Measurements from ENCODE around the gene PHTF2.

PHTF2 gene

DNA sequence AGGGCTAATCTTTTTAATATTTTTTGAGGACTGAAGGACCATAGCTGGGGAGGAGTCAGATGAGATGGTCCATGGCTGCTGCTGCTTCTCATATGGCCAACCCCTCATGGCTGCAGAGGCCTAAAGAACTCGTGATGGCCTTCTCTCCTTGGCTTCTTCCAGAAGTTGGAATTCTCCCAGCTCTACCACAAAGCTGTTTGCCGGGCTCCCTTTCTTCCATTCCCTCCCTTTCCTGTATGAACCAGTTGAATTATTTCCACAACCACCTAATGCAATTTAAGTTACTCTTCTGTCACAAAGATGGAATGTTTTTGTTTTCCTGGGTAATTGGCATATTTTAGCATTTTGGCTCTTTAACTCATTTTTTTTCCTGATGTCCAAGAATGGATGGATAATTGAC lies 80.7 kb downstream of the PHTF2 start:
- TF ChIP-seq, protein P1, sequence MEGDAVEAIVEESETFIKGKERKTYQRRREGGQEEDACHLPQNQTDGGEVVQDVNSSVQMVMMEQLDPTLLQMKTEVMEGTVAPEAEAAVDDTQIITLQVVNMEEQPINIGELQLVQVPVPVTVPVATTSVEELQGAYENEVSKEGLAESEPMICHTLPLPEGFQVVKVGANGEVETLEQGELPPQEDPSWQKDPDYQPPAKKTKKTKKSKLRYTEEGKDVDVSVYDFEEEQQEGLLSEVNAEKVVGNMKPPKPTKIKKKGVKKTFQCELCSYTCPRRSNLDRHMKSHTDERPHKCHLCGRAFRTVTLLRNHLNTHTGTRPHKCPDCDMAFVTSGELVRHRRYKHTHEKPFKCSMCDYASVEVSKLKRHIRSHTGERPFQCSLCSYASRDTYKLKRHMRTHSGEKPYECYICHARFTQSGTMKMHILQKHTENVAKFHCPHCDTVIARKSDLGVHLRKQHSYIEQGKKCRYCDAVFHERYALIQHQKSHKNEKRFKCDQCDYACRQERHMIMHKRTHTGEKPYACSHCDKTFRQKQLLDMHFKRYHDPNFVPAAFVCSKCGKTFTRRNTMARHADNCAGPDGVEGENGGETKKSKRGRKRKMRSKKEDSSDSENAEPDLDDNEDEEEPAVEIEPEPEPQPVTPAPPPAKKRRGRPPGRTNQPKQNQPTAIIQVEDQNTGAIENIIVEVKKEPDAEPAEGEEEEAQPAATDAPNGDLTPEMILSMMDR (IDR thresholded peaks at IDR 0.05; ENCODE audit: extremely low read depth, missing control alignments) = no peak
- DNase-seq (ENCODE audit: low spot score) = no peak

DNA sequence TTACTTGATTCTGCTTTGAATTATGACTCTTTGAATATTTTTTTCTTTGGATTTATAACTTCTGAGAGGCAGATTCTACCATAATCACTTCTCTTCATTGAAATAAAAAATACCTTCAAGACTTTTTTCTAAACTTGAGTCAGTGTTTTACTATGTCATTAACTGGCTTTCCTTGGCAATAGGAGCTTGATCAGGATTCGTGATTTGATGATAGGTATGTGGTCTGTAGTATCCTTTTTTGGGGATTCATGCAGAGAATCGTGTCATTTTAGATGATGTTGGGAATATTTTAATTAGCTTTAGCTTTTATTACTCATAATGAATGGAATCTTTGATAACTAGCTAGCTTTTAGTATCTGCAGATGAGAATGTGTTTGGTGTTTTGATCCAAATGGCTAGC lies 83.3 kb downstream of the PHTF2 start:
- DNase-seq (ENCODE audit: low spot score) = no peak
- TF ChIP-seq, protein P1 (IDR thresholded peaks at IDR 0.05; ENCODE audit: extremely low read depth, missing control alignments) = no peak

DNA sequence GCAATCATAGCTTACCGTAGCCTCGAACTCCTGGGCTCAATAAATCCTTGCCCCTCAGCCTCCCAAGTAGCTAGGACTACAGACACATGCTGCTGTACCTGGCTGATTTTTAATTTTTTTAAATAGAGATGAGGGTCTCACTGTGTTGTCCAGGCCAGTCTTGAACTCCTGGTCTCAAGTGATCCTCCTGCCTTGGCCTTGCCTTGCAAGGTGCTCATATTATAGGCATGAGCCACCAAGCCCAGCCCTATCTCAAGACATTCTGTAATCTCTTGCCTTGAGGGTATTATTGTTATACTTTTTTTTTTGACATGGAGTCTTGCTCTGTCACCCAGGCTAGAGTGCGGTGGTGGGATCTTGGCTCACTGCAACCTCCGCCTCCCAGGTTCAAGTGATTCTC lies 86.6 kb downstream of the PHTF2 start:
- TF ChIP-seq, protein P1 (IDR thresholded peaks at IDR 0.05; ENCODE audit: extremely low read depth, missing control alignments) = no peak
- DNase-seq (ENCODE audit: low spot score) = no peak

DNA sequence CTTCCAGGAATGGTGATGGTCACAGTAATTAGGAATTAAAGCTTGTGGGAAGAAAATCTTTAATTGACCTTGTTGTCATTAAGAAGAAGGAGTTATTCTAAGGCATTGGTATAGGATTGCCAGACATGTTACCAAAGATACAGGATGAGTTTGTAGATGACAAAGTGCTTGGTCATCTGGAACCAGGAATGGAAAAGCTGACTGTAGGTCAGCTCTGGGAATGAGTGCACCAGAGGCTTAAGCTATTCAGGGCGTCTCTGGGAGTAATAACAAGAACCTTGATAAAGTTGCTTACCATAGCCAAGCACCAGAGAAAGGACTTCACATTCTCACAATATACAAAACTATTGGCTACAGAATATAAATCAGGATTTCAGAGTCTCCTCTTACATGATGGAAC lies 89.0 kb downstream of the PHTF2 start:
- TF ChIP-seq, protein P1 (IDR thresholded peaks at IDR 0.05; ENCODE audit: extremely low read depth, missing control alignments) = no peak
- no peak for DNase-seq (ENCODE audit: low spot score)

DNA sequence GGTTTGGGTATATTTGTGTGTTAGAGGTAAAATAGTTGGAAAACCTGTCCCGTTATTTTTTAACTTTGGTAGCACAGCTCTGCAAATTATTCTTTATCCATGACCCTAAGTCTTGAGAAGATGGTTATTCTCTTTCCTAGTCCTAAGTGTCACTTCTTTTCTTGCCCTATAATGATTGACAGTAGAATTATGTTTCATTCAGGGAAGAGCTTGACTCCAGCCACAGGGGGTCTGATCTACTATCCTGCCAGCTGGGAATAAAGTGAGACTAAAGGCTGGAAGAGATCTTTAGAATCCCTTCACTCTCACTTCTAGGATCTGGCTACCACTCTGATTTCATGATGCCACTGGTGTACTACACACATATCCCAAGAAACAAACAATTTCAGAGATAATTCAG lies 90.4 kb downstream of the PHTF2 start:
- TF ChIP-seq, protein P1 (IDR thresholded peaks at IDR 0.05; ENCODE audit: extremely low read depth, missing control alignments) = no peak
- no peak for DNase-seq (ENCODE audit: low spot score)

DNA sequence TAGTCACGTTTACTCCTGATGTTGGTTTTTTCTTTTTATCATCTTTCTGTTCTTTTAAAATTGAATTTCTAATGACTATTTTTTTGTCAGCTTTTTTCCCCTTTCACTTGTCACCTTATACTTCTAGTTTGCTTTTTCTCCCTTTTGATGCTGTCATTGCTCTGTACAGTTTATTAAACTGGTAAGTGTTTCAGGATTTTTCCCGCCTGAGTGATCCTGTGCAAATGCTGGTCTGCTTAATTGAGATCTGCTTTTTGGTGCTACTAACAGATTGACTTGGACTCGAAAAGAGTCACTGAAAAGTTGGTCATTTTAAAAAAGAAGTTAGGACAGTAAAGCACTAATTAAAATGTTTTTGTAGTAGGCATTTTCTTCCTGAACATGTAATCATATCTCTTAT lies 95.2 kb downstream of the PHTF2 start:
- TF ChIP-seq, protein P1 (IDR thresholded peaks at IDR 0.05; ENCODE audit: extremely low read depth, missing control alignments) = no peak

DNA sequence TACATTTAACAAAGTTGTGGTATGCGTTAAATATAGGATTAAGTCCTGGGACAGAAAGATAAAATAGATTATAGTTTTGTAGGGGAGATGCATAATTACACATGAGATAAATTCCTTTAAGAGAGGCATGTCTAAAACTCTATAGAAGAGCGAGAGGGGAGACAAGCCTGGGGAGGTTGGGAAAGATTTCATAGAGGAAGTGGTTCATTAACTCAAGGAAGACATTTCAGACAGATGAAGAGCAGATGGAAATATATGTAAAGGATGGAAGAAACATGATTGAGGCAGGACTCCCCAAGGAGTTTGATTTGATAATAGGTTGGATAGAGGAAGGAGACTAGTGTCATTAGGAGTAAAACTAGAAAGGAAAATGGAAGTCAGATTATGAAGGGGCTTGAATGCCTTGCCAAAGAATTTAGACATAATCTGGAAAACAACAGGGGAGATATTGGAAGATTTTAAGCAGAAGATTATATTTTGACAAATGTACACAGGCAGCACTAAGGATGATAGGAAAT lies 96.1 kb downstream of the PHTF2 start:
- no peak for DNase-seq (ENCODE audit: low spot score)
- TF ChIP-seq, protein P1 (IDR thresholded peaks at IDR 0.05; ENCODE audit: extremely low read depth, missing control alignments) = no peak

More for the DNA sequence above, 95.2 kb downstream of the PHTF2 start:
- no peak for DNase-seq (ENCODE audit: low spot score)
